Measurements from ENCODE around the gene RAPGEF4. TPM values are rescaled to one million over a fixed set of nuclear protein-coding genes. Genes with fewer than 3 reads are reported as not detected.

RAPGEF4 gene
- total and polyA plus RNA-seq, 2 of the 8 experiments (the other 6 are each of a cell fraction or from before 2014, with no cell fraction given) = 1.2 to 2.6 TPM

DNA sequence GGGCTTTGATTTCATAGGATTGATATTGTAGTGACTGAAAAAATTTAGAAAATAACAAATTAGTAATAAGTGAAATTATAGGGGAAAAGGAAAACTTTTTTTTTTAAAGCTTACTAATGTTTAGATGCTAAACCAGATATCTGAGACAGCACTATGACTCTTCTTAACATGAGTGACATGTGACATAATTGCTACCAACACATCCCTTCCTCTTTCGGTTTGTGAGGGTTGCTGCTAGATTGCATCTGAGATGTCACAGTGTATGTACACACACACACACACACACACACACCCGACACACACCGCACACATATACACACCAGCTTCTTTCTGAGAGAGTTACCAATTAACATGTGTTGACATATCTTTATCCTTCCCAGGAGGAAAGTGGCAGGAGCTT, 18.0 kb downstream of the RAPGEF4 start:
- Histone ChIP-seq H3K18ac (ENCODE audit: extremely low read depth, low read length) (no peak overlapping the region), H2BK20ac (ENCODE audit: low read length) (no peak overlapping the region), H2BK120ac (replicated peaks; ENCODE audit: low read depth, low read length) (no peak overlapping the region), H4K91ac (replicated peaks; ENCODE audit: insufficient read length, low read length) (no peak overlapping the region), H4K8ac (ENCODE audit: extremely low read depth, insufficient read depth, low read length) (no peak overlapping the region), H2AFZ (ENCODE audit: low read length) (no peak overlapping the region), H4K5ac (ENCODE audit: insufficient read length, low read depth, low read length) (no peak overlapping the region), H3K27ac (ENCODE audit: low read depth, low read length) (no peak overlapping the region), H2BK12ac (ENCODE audit: low read depth, low read length) (no peak overlapping the region), H2BK15ac (ENCODE audit: low read length) (no peak overlapping the region), H3K23me2 (ENCODE audit: low read depth, low read length) (no peaks in the 10 kb centered on the region), H3K4me2 (ENCODE audit: insufficient read depth in 1 of 2, low read depth in 2 of 2, low read length in 2 of 2) (no peak overlapping the region), H3K36me3 (ENCODE audit: control insufficient read depth in 2 of 4, insufficient read depth in 4 of 4, low read length in 3 of 4) (no peaks in the 10 kb centered on the region), H4K20me1 (replicated peaks in 1 of 2; ENCODE audit: control insufficient read depth in 1 of 2, insufficient read depth in 2 of 2, low read length in 2 of 2) (no peaks in the 10 kb centered on the region), H3K79me1 (ENCODE audit: low read depth, low read length) (no peaks in the 10 kb centered on the region), H3K4me3 (ENCODE audit: extremely low read depth in 1 of 4, insufficient read depth in 2 of 4, low read depth in 3 of 4, low read length in 4 of 4) (no peak overlapping the region), H3K9me3 (ENCODE audit: insufficient read depth in 2 of 2, low read depth in 1 of 2, low read length in 1 of 2) (peaks cover 8% of the 10 kb centered on the region in 2 experiments; a peak in 2 of 4 replicates), H2AK5ac (ENCODE audit: low read depth, low read length) (no peak overlapping the region), H3K4ac (replicated peaks; ENCODE audit: insufficient read length, low read depth, low read length) (no peak overlapping the region), H3K4me1 (replicated peaks in 1 of 4; ENCODE audit: control insufficient read depth in 3 of 4, insufficient read depth in 4 of 4, low read length in 3 of 4) (no peaks in the 10 kb centered on the region), H2BK5ac (ENCODE audit: low read depth, low read length) (no peak overlapping the region), H3K9ac (replicated peaks in 1 of 4; ENCODE audit: extremely low read depth in 1 of 4, low read depth in 3 of 4, low read length in 3 of 4) (no peak overlapping the region), H3K14ac (ENCODE audit: insufficient read length) (no peak overlapping the region), H3K23ac (ENCODE audit: insufficient read length) (no peak overlapping the region), H3K79me2 (ENCODE audit: control insufficient read depth in 1 of 2, insufficient read depth in 2 of 2, low read length in 2 of 2) (no peaks in the 10 kb centered on the region), H3K27me3 (replicated peaks in 1 of 4; ENCODE audit: control insufficient read depth in 3 of 4, extremely low read depth in 1 of 4, insufficient read depth in 3 of 4, low read length in 3 of 4) (no peaks in the 10 kb centered on the region), H3K56ac (replicated peaks; ENCODE audit: insufficient read length, low read depth, low read length) (no peak overlapping the region)
- POLR2A ChIA-PET (ENCODE audit: partially characterized antibody) = no interaction called here
- 89% methylated on average over 3 of the region's 3 CpGs; no CpG with 5 or more reads in 1 of the 2 experiments for WGBS, 2 experiments (ENCODE audit: extremely low coverage in 1 of 2, insufficient coverage in 1 of 2, insufficient read length in 1 of 2, insufficient replicate concordance in 2 of 2, low coverage in 1 of 2, low lambda C conversion rate in 2 of 2, missing lambda C conversion rate in 1 of 2)
- no peak for DNase-seq (ENCODE audit: low read depth in 1 of 2, low spot score in 2 of 2)
- CTCF ChIA-PET (ENCODE audit: partially characterized antibody) = interaction anchor here (0.7 to 1.1 kb wide), 2 partner anchors 23 to 61 kb away, joined by 3 read pairs; no protein-coding TSS in a partner anchor
- no peak for FAIRE-seq
- TF ChIP-seq POLR2A (IDR thresholded peaks at IDR 0.05; ENCODE audit: control extremely low read depth in 1 of 2, low read depth in 2 of 2, low read length in 2 of 2) = no peak
- TF ChIP-seq SIX5 (IDR thresholded peaks at IDR 0.05; ENCODE audit: low read depth, low read length) = no peak
- no peak for TF ChIP-seq RBBP5 (IDR thresholded peaks at IDR 0.05; ENCODE audit: borderline replicate concordance, low read depth, low read length)
- TF ChIP-seq GABPA (IDR thresholded peaks at IDR 0.05; ENCODE audit: borderline replicate concordance, insufficient read depth, low read length) = no peak
- no peak for TF ChIP-seq MAFK (IDR thresholded peaks at IDR 0.05; ENCODE audit: low read depth, low read length)
- TF ChIP-seq CEBPB (IDR thresholded peaks at IDR 0.05; ENCODE audit: low read depth, low read length) = no peak
- TF ChIP-seq EP300 (IDR thresholded peaks at IDR 0.05; ENCODE audit: borderline replicate concordance in 1 of 2, low read depth in 2 of 2, low read length in 2 of 2) = no peak
- TF ChIP-seq, protein P1, sequence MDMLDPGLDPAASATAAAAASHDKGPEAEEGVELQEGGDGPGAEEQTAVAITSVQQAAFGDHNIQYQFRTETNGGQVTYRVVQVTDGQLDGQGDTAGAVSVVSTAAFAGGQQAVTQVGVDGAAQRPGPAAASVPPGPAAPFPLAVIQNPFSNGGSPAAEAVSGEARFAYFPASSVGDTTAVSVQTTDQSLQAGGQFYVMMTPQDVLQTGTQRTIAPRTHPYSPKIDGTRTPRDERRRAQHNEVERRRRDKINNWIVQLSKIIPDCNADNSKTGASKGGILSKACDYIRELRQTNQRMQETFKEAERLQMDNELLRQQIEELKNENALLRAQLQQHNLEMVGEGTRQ (IDR thresholded peaks at IDR 0.05; ENCODE audit: low read length) = no peak
- no peak for TF ChIP-seq TBP (IDR thresholded peaks at IDR 0.05; ENCODE audit: low read depth, low read length)
- TF ChIP-seq CBX8 (IDR thresholded peaks at IDR 0.05; ENCODE audit: borderline replicate concordance, low read depth, low read length) = no peak
- no peak for TF ChIP-seq CTBP2 (IDR thresholded peaks at IDR 0.05; ENCODE audit: borderline replicate concordance, insufficient read depth, insufficient read length, low read length)
- TF ChIP-seq EGR1 (IDR thresholded peaks at IDR 0.05; ENCODE audit: borderline replicate concordance, low read depth, low read length) = no peak
- no peak for TF ChIP-seq JUN (IDR thresholded peaks at IDR 0.05; ENCODE audit: low read depth, low read length)
- no peak for TF ChIP-seq HDAC2 (IDR thresholded peaks at IDR 0.05; ENCODE audit: borderline replicate concordance in 1 of 2, low read depth in 2 of 2, low read length in 2 of 2)

Measured in H1 (cell line).